ENCODE measurements around the gene COA8. TPM values are rescaled to one million over a fixed set of nuclear protein-coding genes. Genes with fewer than 3 reads are reported as not detected.

The COA8 gene
- total and polyA plus RNA-seq, 9 of the 15 experiments (the other 6 are each of a cell fraction or from before 2014, with no cell fraction given) = 5.0 to 35.3 (median 25.7) TPM

GRCh38 chr14:103628684-103629502, 66.1 kb downstream of the COA8 start, which contains the start of gene KLC1 (continued):
- TF ChIP-seq VEZF1 (CRISPR knock-in tag; IDR thresholded peaks at IDR 0.05) (peak; percentile 99), SIN3A (IDR thresholded peaks at IDR 0.05; ENCODE audit: borderline replicate concordance in 2 of 2, control insufficient read depth in 1 of 2, low read depth in 2 of 2, low read length in 2 of 2) (0 out of 4 replicates have a peak, but pooled peaks of 1 of the 2 experiments have one; percentile 16), GTF2A2 (tag; IDR thresholded peaks at IDR 0.05) (no peak), ATF7 (IDR thresholded peaks at IDR 0.05) (peak; percentile 99), PTTG1 (tag; IDR thresholded peaks at IDR 0.05; ENCODE audit: low read depth) (no peak), SMAD4 (CRISPR knock-in tag; conservative IDR thresholded peaks at IDR 0.05) (no peak), PML (IDR thresholded peaks at IDR 0.05; ENCODE audit: low read length) (peak; percentile 38; the same call in 1 of the 2 replicates), CTBP1 (IDR thresholded peaks at IDR 0.05; ENCODE audit: borderline replicate concordance) (peak; percentile 68), MAZ (CRISPR knock-in tag; conservative IDR thresholded peaks at IDR 0.05 in 1 of 2, IDR thresholded peaks at IDR 0.05 in 1 of 2) (peak; percentile 86 to 91), TAF15 (IDR thresholded peaks at IDR 0.05; ENCODE audit: low read depth, low read length) (no peak), EGR1 (conservative IDR thresholded peaks at IDR 0.05) (peak; percentile 48), KAT8 (IDR thresholded peaks at IDR 0.05; ENCODE audit: low read depth) (no peak), RCOR1 (IDR thresholded peaks at IDR 0.05; ENCODE audit: borderline replicate concordance in 1 of 2, low read depth in 2 of 2, low read length in 2 of 2) (no peak), TARDBP (IDR thresholded peaks at IDR 0.05) (no peak), LARP7 (IDR thresholded peaks at IDR 0.05) (no peak), FOXK1 (CRISPR knock-in tag; IDR thresholded peaks at IDR 0.05; ENCODE audit: borderline replicate concordance) (no peak), CEBPG (CRISPR knock-in tag; IDR thresholded peaks at IDR 0.05) (no peak), CEBPG (tag; conservative IDR thresholded peaks at IDR 0.05 in 1 of 2, IDR thresholded peaks at IDR 0.05 in 1 of 2) (no peak), TBP (optimal IDR thresholded peaks at IDR 0.05; ENCODE audit: low read depth, low read length) (peak; percentile 45), POLR2AphosphoS5 (IDR thresholded peaks at IDR 0.05; ENCODE audit: control insufficient read depth, insufficient read depth, low read depth, low read length) (peak; percentile 57; the same call in 1 of the 2 replicates)
- TF ChIP-seq, protein P1, sequence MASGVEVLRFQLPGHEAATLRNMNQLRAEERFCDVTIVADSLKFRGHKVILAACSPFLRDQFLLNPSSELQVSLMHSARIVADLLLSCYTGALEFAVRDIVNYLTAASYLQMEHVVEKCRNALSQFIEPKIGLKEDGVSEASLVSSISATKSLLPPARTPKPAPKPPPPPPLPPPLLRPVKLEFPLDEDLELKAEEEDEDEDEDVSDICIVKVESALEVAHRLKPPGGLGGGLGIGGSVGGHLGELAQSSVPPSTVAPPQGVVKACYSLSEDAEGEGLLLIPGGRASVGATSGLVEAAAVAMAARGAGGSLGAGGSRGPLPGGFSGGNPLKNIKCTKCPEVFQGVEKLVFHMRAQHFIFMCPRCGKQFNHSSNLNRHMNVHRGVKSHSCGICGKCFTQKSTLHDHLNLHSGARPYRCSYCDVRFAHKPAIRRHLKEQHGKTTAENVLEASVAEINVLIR (CRISPR knock-in tag; IDR thresholded peaks at IDR 0.05) = peak; percentile 89
- TF ChIP-seq, protein P2, sequence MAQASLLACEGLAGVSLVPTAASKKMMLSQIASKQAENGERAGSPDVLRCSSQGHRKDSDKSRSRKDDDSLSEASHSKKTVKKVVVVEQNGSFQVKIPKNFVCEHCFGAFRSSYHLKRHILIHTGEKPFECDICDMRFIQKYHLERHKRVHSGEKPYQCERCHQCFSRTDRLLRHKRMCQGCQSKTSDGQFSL (CRISPR knock-in tag; IDR thresholded peaks at IDR 0.05) = no peak
- TF ChIP-seq, protein P2 (tag; IDR thresholded peaks at IDR 0.05) = 0 out of 4 replicates have a peak, but pooled peaks of 1 of the 2 experiments have one; percentile 36
- TF ChIP-seq, protein P3, sequence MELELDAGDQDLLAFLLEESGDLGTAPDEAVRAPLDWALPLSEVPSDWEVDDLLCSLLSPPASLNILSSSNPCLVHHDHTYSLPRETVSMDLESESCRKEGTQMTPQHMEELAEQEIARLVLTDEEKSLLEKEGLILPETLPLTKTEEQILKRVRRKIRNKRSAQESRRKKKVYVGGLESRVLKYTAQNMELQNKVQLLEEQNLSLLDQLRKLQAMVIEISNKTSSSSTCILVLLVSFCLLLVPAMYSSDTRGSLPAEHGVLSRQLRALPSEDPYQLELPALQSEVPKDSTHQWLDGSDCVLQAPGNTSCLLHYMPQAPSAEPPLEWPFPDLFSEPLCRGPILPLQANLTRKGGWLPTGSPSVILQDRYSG (tag; conservative IDR thresholded peaks at IDR 0.05; ENCODE audit: low read depth) = no peak
